H1 (cell line): ENCODE results near the gene RALGDS. TPM values are rescaled to one million over a fixed set of nuclear protein-coding genes. Genes with fewer than 3 reads are reported as not detected.

Experiments
- CHD1 ChIP-seq: IDR thresholded peaks from 2 replicates; pipeline ENCODE4 v1.6.1; 2012; ENCODE audit warnings: low read depth, low read length, improper control_type of control experiment
- SIN3A ChIP-seq, 2 experiments: IDR thresholded peaks in 1 of 2; conservative IDR thresholded peaks in 1 of 2; 2 replicates each; pipeline ENCODE4 v1.6.1; 2011 to 2012; ENCODE audit warnings: low read length in 2 of 2, improper control_type of control experiment in 1 of 2, low read depth in 1 of 2, mild to moderate bottlenecking in 1 of 2
- YY1 ChIP-seq: IDR thresholded peaks from 2 replicates; pipeline ENCODE4 v1.6.1; 2011; ENCODE audit warnings: low read depth, mild to moderate bottlenecking, low read length
- polyA plus RNA-seq, 7 experiments: library from polyadenylated mRNA; depleted of rRNA in 3 of 7; stranded (reverse) in 5 of 7; unstranded in 2 of 7; fragments of >200 nt in 5 of 7; fragments of 200-250 nt in 2 of 7; gene quantifications; 1 replicate in 5 of 7; 2 replicates in 1 of 7; 4 replicates in 1 of 7; pipeline versions ENCODE4 v1.2.1 to v1.2.3, GENCODE V29; 2011 to 2013; ENCODE audit warnings: missing spikeins in 2 of 7, mixed read lengths in 2 of 7
- total RNA-seq: library from RNA; stranded (reverse); fragmentation: NEBNext Ultra II Directional; extraction: Animal tissue kit (Norgen Biotek cat#: 25700); gene quantifications from 2 replicates; pipeline ENCODE4 v1.2.1, GENCODE V29; 2021

Gene RALGDS
- total and polyA plus RNA-seq, 2 of the 8 experiments (the other 6 are each of a cell fraction or from before 2014, with no cell fraction given), result 14.5 to 25.5 TPM

GRCh38 chr9:133128152-133128551 is 7.1 kb upstream of the RALGDS start (continued):
- TF ChIP-seq YY1 (no peak), SIN3A (conservative IDR thresholded peaks at IDR 0.05 in 1 of 2, IDR thresholded peaks at IDR 0.05 in 1 of 2; ENCODE audit: low read depth in 1 of 2, low read length in 2 of 2) (no peak), CHD1 (no peak)
